NT2/D1 (cell line): ENCODE measurements around the gene CRYBG1.
"Not testable (repeated sequence)": the region's sequence is repeated elsewhere in the genome, so short reads cannot be mapped to it uniquely, and the experiment has no call there.

Experiments used
- DNase-seq: peaks from one replicate; pipeline ENCODE4 v3.0.0-alpha.2; 2011; ENCODE audit warnings: low read depth, low spot score
- H3K27me3 ChIP-seq: 2 replicates; pipeline ENCODE4 v1.6.0; 2011; ENCODE audit warnings: mild to moderate bottlenecking; ENCODE audit not compliant: insufficient read length, insufficient read depth
- H3K36me3 ChIP-seq: 2 replicates; pipeline ENCODE4 v1.6.1; 2011; ENCODE audit warnings: mild to moderate bottlenecking, low read length, mixed read lengths; ENCODE audit not compliant: insufficient read depth, insufficient read length
- H3K4me1 ChIP-seq: 2 replicates; pipeline ENCODE4 v1.5.1; 2011; ENCODE audit not compliant: insufficient read depth, insufficient read length
- H3K4me3 ChIP-seq: 2 replicates; pipeline ENCODE4 v1.5.1; 2011; ENCODE audit warnings: low read depth; ENCODE audit not compliant: insufficient read length
- H3K9ac ChIP-seq: 2 replicates; pipeline ENCODE4 v1.6.0; 2011; ENCODE audit warnings: low read depth; ENCODE audit not compliant: insufficient read length
- H3K9me3 ChIP-seq: 2 replicates; pipeline ENCODE4 v1.5.1; 2011; ENCODE audit warnings: mild to moderate bottlenecking, low read length; ENCODE audit not compliant: insufficient read depth
- SUZ12 ChIP-seq: IDR thresholded peaks from 2 replicates; pipeline ENCODE4 v1.6.1; 2011; ENCODE audit not compliant: insufficient read length, insufficient read depth; ENCODE audit errors: extremely low read depth
- YY1 ChIP-seq: IDR thresholded peaks from 2 replicates; pipeline ENCODE4 v1.6.1; 2011; ENCODE audit not compliant: insufficient read length, insufficient read depth
- ZNF274 ChIP-seq: IDR thresholded peaks from 2 replicates; pipeline ENCODE4 v1.6.1; 2011; ENCODE audit warnings: mild to moderate bottlenecking, low read depth, low read length

The CRYBG1 gene

DNA sequence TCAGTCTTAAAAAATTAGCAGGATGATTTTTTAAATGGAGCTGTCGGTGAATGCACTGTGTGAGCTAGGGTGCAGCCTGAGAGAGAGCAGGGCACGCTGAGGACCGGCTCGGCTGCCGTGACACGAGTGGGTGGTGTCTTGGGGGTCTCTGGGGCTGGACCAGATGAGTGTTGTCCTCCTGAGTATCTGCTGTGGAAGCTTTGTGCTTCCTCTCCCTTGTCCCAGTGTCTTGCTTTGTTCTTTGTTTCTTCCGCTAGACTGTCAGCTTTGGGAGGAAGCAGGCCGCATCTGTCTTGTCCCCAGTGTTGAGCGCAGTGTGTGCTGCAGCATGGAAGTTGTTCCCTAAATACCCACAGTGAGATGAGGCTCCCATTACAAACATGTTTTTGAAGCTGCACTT is 179.4 kb downstream of the CRYBG1 start:
- no peaks in the 10 kb centered on the region for H3K9me3 ChIP-seq
- no peak overlapping the region for H3K9ac ChIP-seq
- H3K4me1 ChIP-seq, result no peaks in the 10 kb centered on the region
- no peak overlapping the region for H3K4me3 ChIP-seq
- DNase-seq, result no peak
- no peaks in the 10 kb centered on the region for H3K27me3 ChIP-seq
- TF ChIP-seq ZNF274 (no peak), YY1 (no peak), SUZ12 (no peak)
- H3K36me3 ChIP-seq, result no peaks in the 10 kb centered on the region

DNA sequence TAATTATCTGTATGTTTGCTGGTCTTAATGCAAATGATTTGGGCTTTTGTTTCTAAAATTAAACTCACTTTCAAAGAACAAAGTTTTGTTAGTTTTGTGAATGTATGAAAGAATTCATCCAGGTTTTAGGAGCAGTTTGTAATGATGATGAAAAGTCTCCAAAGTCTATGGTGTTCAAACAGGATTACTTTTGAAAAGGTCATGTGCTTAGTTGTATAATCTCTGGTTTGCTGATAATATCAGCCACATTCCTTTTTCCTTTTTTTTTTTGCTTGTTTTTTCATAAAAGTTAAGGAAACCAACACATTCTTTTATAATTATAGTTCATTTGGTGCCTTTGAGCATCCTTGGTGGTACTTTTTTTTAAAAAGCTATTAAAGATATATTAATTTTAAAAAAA is 179.9 kb downstream of the CRYBG1 start:
- no peaks in the 10 kb centered on the region for H3K27me3 ChIP-seq
- H3K9ac ChIP-seq, result no peak overlapping the region
- no peaks in the 10 kb centered on the region for H3K36me3 ChIP-seq
- DNase-seq, result no peak
- no peak overlapping the region for H3K4me3 ChIP-seq
- H3K4me1 ChIP-seq, result no peaks in the 10 kb centered on the region
- TF ChIP-seq SUZ12 (no peak), ZNF274 (no peak), YY1 (no peak)
- no peaks in the 10 kb centered on the region for H3K9me3 ChIP-seq

GRCh38 chr6:106540907-106541306 is 180.4 kb downstream of the CRYBG1 start:
- Histone ChIP-seq H3K27me3 (no peaks in the 10 kb centered on the region), H3K36me3 (no peaks in the 10 kb centered on the region), H3K4me1 (no peaks in the 10 kb centered on the region), H3K9me3 (no peaks in the 10 kb centered on the region), H3K9ac (no peak overlapping the region), H3K4me3 (no peak overlapping the region)
- TF ChIP-seq SUZ12 (no peak), ZNF274 (no peak), YY1 (no peak)
- no peak for DNase-seq

DNA sequence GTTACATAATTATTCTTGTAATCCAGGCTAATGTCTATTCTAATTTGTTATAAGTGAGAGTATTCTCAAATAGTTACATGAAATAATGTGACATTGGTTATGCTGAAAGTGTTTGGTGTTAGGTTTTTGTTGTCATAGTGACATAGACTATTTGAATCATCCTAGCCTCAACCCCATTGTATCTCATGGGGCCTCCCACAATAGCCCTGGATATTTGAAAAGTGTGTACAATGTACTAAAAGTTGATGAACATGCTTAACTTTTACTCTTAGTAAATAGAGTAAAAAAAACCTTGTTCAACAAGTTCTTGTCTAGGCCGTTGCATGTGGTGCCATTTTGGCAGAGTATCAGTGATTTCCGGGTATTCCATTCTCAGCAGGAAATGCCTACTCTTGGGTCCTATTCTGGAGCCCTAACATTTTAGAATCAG is 185.8 kb downstream of the CRYBG1 start:
- DNase-seq, result no peak
- no peak overlapping the region for H3K4me3 ChIP-seq
- H3K9me3 ChIP-seq, result no peaks in the 10 kb centered on the region; the same call in 1 of the 2 replicates
- no peak for TF ChIP-seq SUZ12
- no peaks in the 10 kb centered on the region for H3K27me3 ChIP-seq
- no peaks in the 10 kb centered on the region for H3K36me3 ChIP-seq
- no peak overlapping the region for H3K9ac ChIP-seq
- no peaks in the 10 kb centered on the region for H3K4me1 ChIP-seq

GRCh38 chr6:106546691-106547414 is 186.3 kb downstream of the CRYBG1 start:
- H3K36me3 ChIP-seq, result no peaks in the 10 kb centered on the region
- no peak for DNase-seq
- no peak for TF ChIP-seq ZNF274
- no peak for TF ChIP-seq SUZ12
- no peak for TF ChIP-seq YY1
- no peaks in the 10 kb centered on the region for H3K27me3 ChIP-seq
- H3K4me3 ChIP-seq, result no peak overlapping the region
- no peak overlapping the region for H3K9ac ChIP-seq
- H3K4me1 ChIP-seq, result no peaks in the 10 kb centered on the region
- H3K9me3 ChIP-seq, result no peaks in the 10 kb centered on the region; the same call in 1 of the 2 replicates

- Histone ChIP-seq H3K27me3 (no peaks in the 10 kb centered on the region), H3K4me3 (no peak overlapping the region), H3K4me1 (no peaks in the 10 kb centered on the region), H3K9me3 (no peaks in the 10 kb centered on the region; the same call in 1 of the 2 replicates), H3K9ac (peak overlapping the region; percentile 38), H3K36me3 (no peaks in the 10 kb centered on the region)
- TF ChIP-seq SUZ12 (no peak), YY1 (no peak), ZNF274 (no peak)
- DNase-seq, result peak; percentile 9
These were observed 187.3 kb downstream of the CRYBG1 start for GRCh38 chr6:106547601-106548453.

- not testable (repeated sequence) for H3K9ac ChIP-seq, H3K36me3 ChIP-seq, H3K9me3 ChIP-seq, H3K4me3 ChIP-seq, H3K27me3 ChIP-seq, H3K4me1 ChIP-seq, DNase-seq
These were observed 188.5 kb downstream of the CRYBG1 start for GRCh38 chr6:106548926-106549455.
